GM12892 (cell line): ENCODE results near the gene RAET1E.

ENCODE experiments used
- POLR2A ChIP-seq: IDR thresholded peaks from 2 replicates; pipeline ENCODE4 v1.6.1; 2011; ENCODE audit warnings: low read depth, low read length, control low read depth
- POLR2AphosphoS5 ChIP-seq: IDR thresholded peaks from 2 replicates; pipeline ENCODE4 v1.6.1; 2011; ENCODE audit warnings: low read depth, low read length, control low read depth
- TAF1 ChIP-seq: IDR thresholded peaks from 2 replicates; pipeline ENCODE4 v1.6.1; 2011; ENCODE audit warnings: low read depth, mild to moderate bottlenecking, control low read depth, low read length, borderline replicate concordance

DNA sequence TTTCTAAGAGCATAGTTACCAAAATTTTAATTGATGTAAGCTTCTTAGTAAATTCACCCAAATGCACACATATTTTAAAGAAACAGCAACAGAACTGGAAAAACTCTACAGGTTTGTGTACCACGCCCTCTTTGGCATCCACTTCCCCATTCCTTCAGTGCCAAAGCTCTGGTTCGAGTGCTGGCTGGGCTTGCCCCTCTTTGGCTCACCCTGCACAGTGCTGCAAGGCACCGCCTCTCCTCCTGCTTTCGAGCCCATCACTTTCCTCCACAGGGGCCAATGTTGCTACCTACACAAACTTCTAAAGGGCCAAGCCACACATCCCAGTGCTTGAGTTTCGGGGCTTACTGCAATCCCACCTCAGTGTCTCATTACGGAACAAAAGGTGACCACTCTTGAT, 43.4 kb downstream of the RAET1E start:
- no peak for TF ChIP-seq POLR2AphosphoS5
- no peak for TF ChIP-seq TAF1
- no peak for TF ChIP-seq POLR2A
